Inflammatory macrophage treated with lipopolysaccharide for 1 hour (primary cell): ENCODE measurements around the gene BLACAT1.
A peak's percentile ranks its signal among the peaks of the same experiment; 100 is the strongest.

Experiments
- DNase-seq, 2 donors: peaks; one replicate each; pipeline ENCODE4 v3.0.0-alpha.2; 2020 to 2022

BLACAT1 gene

GRCh38 chr1:205453466-205453865 lies 2.4 kb downstream of the BLACAT1 start:
- no peak for DNase-seq

GRCh38 chr1:205452933-205453332 lies 2.9 kb downstream of the BLACAT1 start:
- DNase-seq = no peak

- no peak for DNase-seq
Measured at GRCh38 chr1:205452364-205452763, 3.5 kb downstream of the BLACAT1 start.

- DNase-seq = no peak
Measured at GRCh38 chr1:205451759-205452164, 4.1 kb downstream of the BLACAT1 start.

GRCh38 chr1:205451202-205451601 lies 4.6 kb downstream of the BLACAT1 start:
- DNase-seq = no peak

- DNase-seq = no peak
Measured at GRCh38 chr1:205450448-205450847, 5.4 kb downstream of the BLACAT1 start.

GRCh38 chr1:205449750-205450443 lies 5.9 kb downstream of the BLACAT1 start:
- DNase-seq = no peak

GRCh38 chr1:205449254-205449749 lies 6.5 kb downstream of the BLACAT1 start:
- no peak for DNase-seq

GRCh38 chr1:205448540-205449253 lies 7.1 kb downstream of the BLACAT1 start:
- DNase-seq = no peak

GRCh38 chr1:205447457-205448341 lies 8.1 kb downstream of the BLACAT1 start:
- DNase-seq = peak; percentile 9 to 62

GRCh38 chr1:205446828-205447227 lies 9.0 kb downstream of the BLACAT1 start:
- DNase-seq = no peak

GRCh38 chr1:205445646-205445935 lies 10.3 kb downstream of the BLACAT1 start:
- no peak for DNase-seq

GRCh38 chr1:205444931-205445645 lies 10.8 kb downstream of the BLACAT1 start:
- DNase-seq = no peak

- no peak for DNase-seq
Measured at GRCh38 chr1:205444300-205444930, 11.4 kb downstream of the BLACAT1 start.

- DNase-seq = no peak
Measured at GRCh38 chr1:205443585-205444299, 12.1 kb downstream of the BLACAT1 start.

GRCh38 chr1:205442051-205442725 lies 13.7 kb downstream of the BLACAT1 start:
- no peak for DNase-seq

GRCh38 chr1:205441716-205442050 lies 14.2 kb downstream of the BLACAT1 start:
- DNase-seq = no peak

- DNase-seq = no peak
Measured at GRCh38 chr1:205441318-205441633, 14.6 kb downstream of the BLACAT1 start.

- peak; percentile 40 to 46 for DNase-seq
Measured at GRCh38 chr1:205440476-205441317, 15.1 kb downstream of the BLACAT1 start.

GRCh38 chr1:205440121-205440475 lies 15.7 kb downstream of the BLACAT1 start:
- DNase-seq = no peak
